IMR-90 (cell line): ENCODE data around the gene HIVEP3. TPM values are rescaled to one million over a fixed set of nuclear protein-coding genes. Genes with fewer than 3 reads are reported as not detected.
A peak's percentile ranks its signal among the peaks of the same experiment; 100 is the strongest.

ENCODE experiments used
- ATAC-seq: fragments of 200-7000 bp; cut with Tn5 transposase; 2 replicates; pipeline ENCODE4 v1.9.1; 2020; ENCODE audit warnings: low read depth, mild to moderate bottlenecking, moderate library complexity
- BruUV-seq: library from RNA; stranded (reverse); fragments of 400-500 nt; replicated peaks from 2 replicates; lab custom pipeline; 2021; lab: Mats Ljungman, UMichigan
- CTCF ChIA-PET: fragments of 300-600 bp; formaldehyde crosslinking; extraction: SDS; loops from one replicate; lab custom pipeline; 2021; ENCODE audit warnings: antibody characterized with exemption; lab: Yijun Ruan, JAX
- POLR2A ChIA-PET: fragments of 300-600 bp; sonication (Branson Sonifier 250); formaldehyde crosslinking; loops from one replicate; lab custom pipeline; 2022; ENCODE audit warnings: antibody characterized with exemption; ENCODE audit not compliant: unreplicated experiment; lab: Charles Lee
- DNase-seq: peaks from one replicate; pipeline ENCODE4 v3.0.0; 2013
- H2AFZ ChIP-seq: replicated peaks from 2 replicates; pipeline ENCODE3; 2013; ENCODE audit warnings: low read length, mild to moderate bottlenecking; ENCODE audit not compliant: poor library complexity
- H2AK5ac ChIP-seq: 2 replicates; pipeline ENCODE4 v1.6.1; 2013; ENCODE audit warnings: low read depth, low read length, inconsistent platforms
- H2AK9ac ChIP-seq: replicated peaks from 2 replicates; pipeline ENCODE3; 2013; ENCODE audit warnings: mild to moderate bottlenecking, low read depth, low read length, moderate library complexity; ENCODE audit not compliant: poor library complexity
- H2BK120ac ChIP-seq: 2 replicates; pipeline ENCODE4 v1.6.1; 2013; ENCODE audit warnings: low read depth, low read length, inconsistent platforms
- H2BK15ac ChIP-seq: 3 replicates; pipeline ENCODE4 v1.6.1; 2013; ENCODE audit warnings: low read depth, low read length, inconsistent platforms
- H2BK20ac ChIP-seq: 2 replicates; pipeline ENCODE4 v1.6.1; 2013; ENCODE audit warnings: low read depth, mild to moderate bottlenecking, inconsistent platforms, low read length, moderate library complexity
- H2BK5ac ChIP-seq: 2 replicates; pipeline ENCODE4 v1.6.1; 2013; ENCODE audit warnings: mild to moderate bottlenecking, low read depth, low read length, inconsistent platforms; ENCODE audit not compliant: poor library complexity, severe bottlenecking
- H3K14ac ChIP-seq: replicated peaks from 2 replicates; pipeline ENCODE4 v1.6.1; 2013; ENCODE audit warnings: low read depth, low read length, inconsistent platforms
- H3K18ac ChIP-seq: 2 replicates; pipeline ENCODE4 v1.6.1; 2013; ENCODE audit warnings: low read depth, low read length, control low read depth
- H3K23ac ChIP-seq: 2 replicates; pipeline ENCODE4 v1.6.1; 2013; ENCODE audit warnings: low read depth, low read length, inconsistent platforms
- H3K27ac ChIP-seq: 2 replicates; pipeline ENCODE4 v1.5.1; 2013; ENCODE audit warnings: mild to moderate bottlenecking, control low read depth, low read length; ENCODE audit not compliant: insufficient read depth
- H3K27me3 ChIP-seq: 2 replicates; pipeline ENCODE4 v1.6.1; 2013; ENCODE audit warnings: low read length; ENCODE audit not compliant: control insufficient read depth, insufficient read depth
- H3K36me3 ChIP-seq: 2 replicates; pipeline ENCODE4 v1.6.1; 2013; ENCODE audit warnings: low read length, mixed read lengths; ENCODE audit not compliant: control insufficient read depth, insufficient read depth
- H3K4ac ChIP-seq: 2 replicates; pipeline ENCODE4 v1.6.1; 2013; ENCODE audit warnings: low read depth, low read length, inconsistent platforms
- H3K4me1 ChIP-seq: 2 replicates; pipeline ENCODE4 v1.6.1; 2013; ENCODE audit warnings: low read length, mixed read lengths; ENCODE audit not compliant: control insufficient read depth, insufficient read depth
- H3K4me2 ChIP-seq: 2 replicates; pipeline ENCODE4 v1.6.1; 2013; ENCODE audit warnings: low read depth, mild to moderate bottlenecking, control low read depth, low read length, moderate library complexity
- H3K4me3 ChIP-seq: 2 replicates; pipeline ENCODE4 v1.5.1; 2013; ENCODE audit warnings: low read depth, mild to moderate bottlenecking, control low read depth, low read length, moderate library complexity; ENCODE audit not compliant: insufficient read depth
- H3K56ac ChIP-seq: 2 replicates; pipeline ENCODE4 v1.6.1; 2013; ENCODE audit warnings: low read length, inconsistent platforms; ENCODE audit not compliant: insufficient read depth; ENCODE audit errors: extremely low read depth
- H3K79me1 ChIP-seq, 2 experiments: 2 replicates each; pipeline ENCODE4 v1.6.1; 2013; ENCODE audit warnings: low read length in 2 of 2, inconsistent platforms in 1 of 2, low read depth in 1 of 2
- H3K9ac ChIP-seq: 2 replicates; pipeline ENCODE4 v1.6.1; 2013; ENCODE audit warnings: low read depth, low read length, control low read depth
- H3K9me1 ChIP-seq: 2 replicates; pipeline ENCODE4 v1.6.1; 2013; ENCODE audit warnings: low read length, inconsistent platforms; ENCODE audit not compliant: insufficient read depth
- H3K9me3 ChIP-seq: 2 replicates; pipeline ENCODE4 v1.6.1; 2013; ENCODE audit warnings: low read length; ENCODE audit not compliant: control insufficient read depth, insufficient read depth
- H4K20me1 ChIP-seq: 2 replicates; pipeline ENCODE4 v1.6.1; 2013; ENCODE audit warnings: low read length, inconsistent platforms; ENCODE audit not compliant: insufficient read depth
- H4K5ac ChIP-seq: 2 replicates; pipeline ENCODE4 v1.6.1; 2013; ENCODE audit warnings: mild to moderate bottlenecking, low read depth, low read length, control low read depth
- H4K8ac ChIP-seq, 2 experiments: 2 replicates each; pipeline ENCODE4 v1.6.1; 2013; ENCODE audit warnings: low read depth in 2 of 2, low read length in 2 of 2, control low read depth in 1 of 2, inconsistent platforms in 1 of 2
- H4K91ac ChIP-seq: 2 replicates; pipeline ENCODE4 v1.6.1; 2013; ENCODE audit warnings: low read depth, low read length, inconsistent platforms; ENCODE audit not compliant: insufficient read depth
- CEBPB ChIP-seq: IDR thresholded peaks from 2 replicates; pipeline ENCODE4 v1.6.1; 2012; ENCODE audit warnings: low read depth, low read length, improper control_type of control experiment
- FOS ChIP-seq: fragments of 150-350 bp; IDR thresholded peaks from 2 replicates; pipeline ENCODE4 v1.6.1; 2016; ENCODE audit warnings: low read depth, low read length
- MAFK ChIP-seq: IDR thresholded peaks from 2 replicates; pipeline ENCODE4 v1.6.1; 2012; ENCODE audit warnings: low read depth, low read length, improper control_type of control experiment
- MAZ ChIP-seq: IDR thresholded peaks from 2 replicates; pipeline ENCODE4 v1.6.1; 2012; ENCODE audit warnings: low read depth, mild to moderate bottlenecking, low read length, improper control_type of control experiment, moderate library complexity, borderline replicate concordance
- NFE2L2 ChIP-seq: fragments of 150-350 bp; IDR thresholded peaks from 2 replicates; pipeline ENCODE4 v1.6.1; 2016; ENCODE audit warnings: low read depth, mild to moderate bottlenecking, low read length
- RFX5 ChIP-seq: IDR thresholded peaks from 2 replicates; pipeline ENCODE4 v1.8.0; 2012; ENCODE audit warnings: low read depth, mild to moderate bottlenecking, low read length, moderate library complexity
- SMC3 ChIP-seq: fragments of 150-350 bp; IDR thresholded peaks from 2 replicates; pipeline ENCODE4 v1.6.1; 2016; ENCODE audit warnings: low read depth, mild to moderate bottlenecking, antibody characterized with exemption, low read length, moderate library complexity
- WGBS, 2 experiments: methylation state at CpG; one replicate each; pipeline versions ENCODE4 v1.1.5 to v1.1.7; 2013; ENCODE audit warnings: missing lambda C conversion rate in 2 of 2; ENCODE audit not compliant: insufficient read length in 1 of 2; ENCODE audit errors: extremely low coverage in 2 of 2; 5-methylcytosine and 5-hydroxymethylcytosine counted together
- dilution Hi-C: fragments of 300-500 bp; cut with HindIII; formaldehyde crosslinking; loops from one replicate; pipeline ENCODE4 v1.14.3; 2018; ENCODE audit warnings: low sequenced_read_pairs; ENCODE audit not compliant: unreplicated experiment
- in situ Hi-C: fragments of 300-500 bp; cut with MboI; formaldehyde crosslinking; loops from 3 replicates; pipeline ENCODE4 v1.14.3; 2019; ENCODE audit warnings: low sequenced_read_pairs, inconsistent platforms, mixed read lengths
- intact Hi-C: fragments of 100-400 bp; cut with micrococcal nuclease; formaldehyde crosslinking; loops from 2 replicates; pipeline ENCODE4 v1.10.0; 2022
- polyA plus RNA-seq, 3 experiments: library from polyadenylated mRNA; depleted of rRNA; stranded (reverse); fragments of >200 nt; gene quantifications; 2 replicates each; pipeline ENCODE4 v1.2.3, GENCODE V29; 2012; ENCODE audit warnings: low replicate concordance in 1 of 3
- total RNA-seq: library from RNA; depleted of rRNA; stranded (reverse); fragments of >200 nt; gene quantifications from 2 replicates; pipeline ENCODE4 v1.2.3, GENCODE V29; 2012
- TF ChIP-seq, protein P1 (sequence below): conservative IDR thresholded peaks from 2 replicates; pipeline ENCODE4 v1.5.1; 2012; ENCODE audit warnings: mild to moderate bottlenecking, low read depth, low read length, improper control_type of control experiment

The HIVEP3 gene
- total and polyA plus RNA-seq, 2 of the 4 experiments (the other 2 are of a cell fraction) = 1.4 to 4.0 TPM

- ChIA-PET CTCF (no interaction called here), POLR2A (no interaction called here)
- WGBS, 2 experiments = no CpG with 5 or more reads among the region's 5 CpGs
- no peaks in the 10 kb centered on the region for H3K79me1 ChIP-seq
- TF ChIP-seq, protein P1, sequence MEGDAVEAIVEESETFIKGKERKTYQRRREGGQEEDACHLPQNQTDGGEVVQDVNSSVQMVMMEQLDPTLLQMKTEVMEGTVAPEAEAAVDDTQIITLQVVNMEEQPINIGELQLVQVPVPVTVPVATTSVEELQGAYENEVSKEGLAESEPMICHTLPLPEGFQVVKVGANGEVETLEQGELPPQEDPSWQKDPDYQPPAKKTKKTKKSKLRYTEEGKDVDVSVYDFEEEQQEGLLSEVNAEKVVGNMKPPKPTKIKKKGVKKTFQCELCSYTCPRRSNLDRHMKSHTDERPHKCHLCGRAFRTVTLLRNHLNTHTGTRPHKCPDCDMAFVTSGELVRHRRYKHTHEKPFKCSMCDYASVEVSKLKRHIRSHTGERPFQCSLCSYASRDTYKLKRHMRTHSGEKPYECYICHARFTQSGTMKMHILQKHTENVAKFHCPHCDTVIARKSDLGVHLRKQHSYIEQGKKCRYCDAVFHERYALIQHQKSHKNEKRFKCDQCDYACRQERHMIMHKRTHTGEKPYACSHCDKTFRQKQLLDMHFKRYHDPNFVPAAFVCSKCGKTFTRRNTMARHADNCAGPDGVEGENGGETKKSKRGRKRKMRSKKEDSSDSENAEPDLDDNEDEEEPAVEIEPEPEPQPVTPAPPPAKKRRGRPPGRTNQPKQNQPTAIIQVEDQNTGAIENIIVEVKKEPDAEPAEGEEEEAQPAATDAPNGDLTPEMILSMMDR = no peak
- no peak for TF ChIP-seq MAFK
- no peak for TF ChIP-seq RFX5
- TF ChIP-seq CEBPB = no peak
- no peak for TF ChIP-seq FOS
- TF ChIP-seq NFE2L2 = no peak
- TF ChIP-seq MAZ = no peak
- no peak for TF ChIP-seq SMC3
- peak overlapping the region; percentile 35 for H2AK5ac ChIP-seq
- no peak for DNase-seq
- no peak for ATAC-seq
- intact Hi-C loops = no loop called here
- in situ Hi-C loops = no loop called here
- H2BK5ac ChIP-seq = no peak overlapping the region
- peaks cover 46% of the 10 kb centered on the region for H3K9me1 ChIP-seq
- peak overlapping the region; percentile 7 for H2AFZ ChIP-seq
- H3K4me2 ChIP-seq = no peak overlapping the region
- H4K8ac ChIP-seq = no peak overlapping the region
- no peak overlapping the region for H3K4me3 ChIP-seq
- H3K27me3 ChIP-seq = no peaks in the 10 kb centered on the region
- H3K4ac ChIP-seq = peak overlapping the region; percentile 43; the same call in 1 of the 2 replicates
- no peak overlapping the region for H3K14ac ChIP-seq
- peak overlapping the region; percentile 50 for H2AK9ac ChIP-seq
- peak overlapping the region; percentile 75; the same call in 1 of the 2 replicates for H2BK20ac ChIP-seq
- H3K18ac ChIP-seq = no peak overlapping the region
- H4K5ac ChIP-seq = no peak overlapping the region
- no peak overlapping the region for H3K23ac ChIP-seq
- H3K9me3 ChIP-seq = no peaks in the 10 kb centered on the region
- H3K4me1 ChIP-seq = peaks cover 22% of the 10 kb centered on the region
- H4K91ac ChIP-seq = 0 out of 2 replicates have a peak overlapping the region, but pooled peaks have one; percentile 31
- H3K27ac ChIP-seq = no peak overlapping the region
- no TSS peak for BruUV-seq
- H3K36me3 ChIP-seq = no peaks in the 10 kb centered on the region
- H2BK15ac ChIP-seq = no peak overlapping the region
- H3K9ac ChIP-seq = no peak overlapping the region
- no peaks in the 10 kb centered on the region for H4K20me1 ChIP-seq
- dilution Hi-C loops = no loop called here
- peak overlapping the region; percentile 13; the same call in 1 of the 2 replicates for H2BK120ac ChIP-seq
- no peak overlapping the region for H3K56ac ChIP-seq
Measured at GRCh38 chr1:41682149-41682548, 236.6 kb downstream of the HIVEP3 start.
